WERI-Rb-1 (cell line): ENCODE results near the gene INF2.
"Not testable (repeated sequence)": the region's sequence is repeated elsewhere in the genome, so short reads cannot be mapped to it uniquely, and the experiment has no call there.

Source experiments
- DNase-seq: peaks from one replicate; pipeline ENCODE4 v3.0.0-alpha.2; 2020
- H3K27ac ChIP-seq: fragments of 250-450 bp; sonication (Bioruptor Pico); 2 replicates; pipeline ENCODE4 v1.5.1; 2020; ENCODE audit warnings: mild to moderate bottlenecking, moderate library complexity
- H3K27me3 ChIP-seq: fragments of 250-450 bp; sonication (Bioruptor Pico); 2 replicates; pipeline ENCODE4 v1.5.1; 2021; ENCODE audit warnings: mild to moderate bottlenecking, low read depth, moderate library complexity; ENCODE audit not compliant: insufficient read depth, severe bottlenecking
- H3K36me3 ChIP-seq: fragments of 250-450 bp; sonication (Bioruptor Pico); 2 replicates; pipeline ENCODE4 v1.5.1; 2020; ENCODE audit warnings: mild to moderate bottlenecking, moderate library complexity
- H3K4me3 ChIP-seq: 2 replicates; pipeline ENCODE4 v1.5.1; 2011; ENCODE audit warnings: low read depth, mild to moderate bottlenecking, control low read depth, low read length
- H3K9me3 ChIP-seq: fragments of 250-450 bp; sonication (Bioruptor Pico); 2 replicates; pipeline ENCODE4 v1.5.1; 2021; ENCODE audit warnings: mild to moderate bottlenecking, moderate library complexity; ENCODE audit not compliant: severe bottlenecking
- TF ChIP-seq, protein P1 (sequence below): IDR thresholded peaks from 2 replicates; pipeline ENCODE4 v1.5.1; 2011; ENCODE audit warnings: low read depth, mild to moderate bottlenecking, control low read depth, inconsistent platforms, low read length

INF2 gene

DNA sequence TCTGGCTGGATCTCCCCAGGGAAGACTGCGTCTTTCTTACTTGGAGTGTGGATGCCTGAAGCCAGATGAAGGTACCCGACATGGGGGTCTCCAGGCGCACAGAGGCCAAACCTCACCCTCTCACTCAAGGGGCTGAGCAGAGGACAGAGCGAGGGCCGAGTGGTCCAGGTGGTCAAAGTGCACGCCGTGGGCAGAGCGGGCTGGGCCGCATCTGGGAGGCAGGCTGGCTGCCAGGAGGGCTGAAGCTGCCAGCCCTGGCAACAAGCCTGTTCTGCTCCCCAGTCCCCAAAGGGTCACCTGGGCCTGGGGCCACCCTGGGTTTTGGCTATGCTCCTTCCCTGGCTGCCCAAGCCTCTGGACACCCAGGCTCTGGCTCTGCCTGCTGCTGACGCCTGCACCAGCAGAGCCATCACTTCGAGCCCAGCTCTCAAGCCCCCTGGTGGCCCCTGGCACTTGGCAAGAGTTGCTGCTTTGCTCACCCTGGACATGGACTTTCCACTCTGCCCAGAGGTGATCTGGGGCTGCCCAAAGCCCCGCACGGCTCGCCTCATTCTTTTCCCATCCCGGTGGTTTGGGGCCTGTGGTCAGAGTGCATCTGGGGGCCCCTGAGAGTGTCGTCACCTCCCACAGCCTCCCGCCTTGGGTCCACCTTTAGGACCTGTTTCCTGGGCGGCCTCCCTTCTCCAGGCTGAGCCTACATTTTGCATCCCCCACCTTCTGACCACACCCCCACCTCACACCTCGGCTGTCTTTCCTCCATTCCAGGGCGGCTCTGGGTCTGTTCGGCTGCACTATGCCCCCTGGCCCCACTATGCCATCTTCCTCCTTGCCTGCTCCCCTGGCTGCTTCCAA, 37.4 kb downstream of the INF2 start:
- DNase-seq, result no peak
- no peaks in the 10 kb centered on the region for H3K27me3 ChIP-seq
- no peak overlapping the region for H3K27ac ChIP-seq
- H3K4me3 ChIP-seq, result no peak overlapping the region
- TF ChIP-seq, protein P1, sequence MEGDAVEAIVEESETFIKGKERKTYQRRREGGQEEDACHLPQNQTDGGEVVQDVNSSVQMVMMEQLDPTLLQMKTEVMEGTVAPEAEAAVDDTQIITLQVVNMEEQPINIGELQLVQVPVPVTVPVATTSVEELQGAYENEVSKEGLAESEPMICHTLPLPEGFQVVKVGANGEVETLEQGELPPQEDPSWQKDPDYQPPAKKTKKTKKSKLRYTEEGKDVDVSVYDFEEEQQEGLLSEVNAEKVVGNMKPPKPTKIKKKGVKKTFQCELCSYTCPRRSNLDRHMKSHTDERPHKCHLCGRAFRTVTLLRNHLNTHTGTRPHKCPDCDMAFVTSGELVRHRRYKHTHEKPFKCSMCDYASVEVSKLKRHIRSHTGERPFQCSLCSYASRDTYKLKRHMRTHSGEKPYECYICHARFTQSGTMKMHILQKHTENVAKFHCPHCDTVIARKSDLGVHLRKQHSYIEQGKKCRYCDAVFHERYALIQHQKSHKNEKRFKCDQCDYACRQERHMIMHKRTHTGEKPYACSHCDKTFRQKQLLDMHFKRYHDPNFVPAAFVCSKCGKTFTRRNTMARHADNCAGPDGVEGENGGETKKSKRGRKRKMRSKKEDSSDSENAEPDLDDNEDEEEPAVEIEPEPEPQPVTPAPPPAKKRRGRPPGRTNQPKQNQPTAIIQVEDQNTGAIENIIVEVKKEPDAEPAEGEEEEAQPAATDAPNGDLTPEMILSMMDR, result peak; percentile 41
- H3K36me3 ChIP-seq, result no peaks in the 10 kb centered on the region
- no peaks in the 10 kb centered on the region for H3K9me3 ChIP-seq

DNA sequence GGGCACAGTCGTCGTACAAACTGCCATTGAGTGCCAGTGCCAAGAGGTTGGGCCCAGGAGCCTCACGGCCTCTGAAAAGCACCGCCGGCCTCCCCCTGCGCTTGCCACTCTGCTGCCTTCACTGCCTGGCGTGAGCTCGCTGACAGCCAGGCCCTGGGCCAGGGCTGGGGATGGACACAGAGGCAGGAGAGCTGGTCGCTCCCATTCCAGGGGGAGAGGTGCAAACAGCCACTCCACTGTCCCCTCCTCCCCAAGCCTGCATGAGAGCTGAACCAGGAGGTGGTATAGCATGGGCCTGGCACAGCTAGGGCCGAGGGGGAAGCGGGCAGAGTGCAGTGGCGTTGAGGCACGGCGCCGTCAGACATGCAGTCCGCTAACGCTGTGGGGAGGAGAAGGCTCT, 39.2 kb downstream of the INF2 start:
- no peaks in the 10 kb centered on the region for H3K27me3 ChIP-seq
- H3K27ac ChIP-seq, result no peak overlapping the region
- no peaks in the 10 kb centered on the region for H3K9me3 ChIP-seq
- H3K4me3 ChIP-seq, result no peak overlapping the region
- no peak for DNase-seq
- TF ChIP-seq, protein P1, result no peak
- no peaks in the 10 kb centered on the region for H3K36me3 ChIP-seq

DNA sequence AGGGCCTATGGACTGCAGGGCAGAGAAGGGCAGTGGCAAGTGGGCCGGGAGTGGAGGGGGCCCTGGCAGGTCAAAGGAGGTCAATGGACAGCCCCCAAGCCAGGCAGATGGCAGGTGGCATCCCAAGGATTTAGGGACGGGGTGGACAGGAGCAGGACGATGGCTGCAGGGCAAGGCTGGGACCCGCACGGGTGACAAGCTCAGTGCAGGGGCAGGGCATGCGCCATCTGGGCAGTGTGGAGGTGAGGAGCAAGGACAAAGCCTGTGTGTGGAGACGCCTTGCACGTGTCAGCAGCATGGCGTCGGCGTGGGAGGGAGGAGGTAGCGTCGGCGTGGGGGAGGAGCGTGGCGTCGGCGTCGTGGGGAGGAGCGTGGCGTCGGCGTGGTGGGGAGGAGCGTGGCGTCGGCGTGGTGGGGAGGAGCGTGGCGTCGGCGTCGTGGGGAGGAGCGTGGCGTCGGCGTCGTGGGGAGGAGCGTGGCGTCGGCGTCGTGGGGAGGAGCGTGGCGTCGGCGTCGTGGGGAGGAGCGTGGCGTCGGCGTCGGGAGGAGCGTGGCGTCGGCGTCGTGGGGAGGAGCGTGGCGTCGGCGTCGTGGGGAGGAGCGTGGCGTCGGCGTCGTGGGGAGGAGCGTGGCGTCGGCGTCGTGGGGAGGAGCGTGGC, 39.9 kb downstream of the INF2 start:
- not testable (repeated sequence) for H3K9me3 ChIP-seq, H3K27me3 ChIP-seq, H3K36me3 ChIP-seq, H3K27ac ChIP-seq, H3K4me3 ChIP-seq, DNase-seq

DNA sequence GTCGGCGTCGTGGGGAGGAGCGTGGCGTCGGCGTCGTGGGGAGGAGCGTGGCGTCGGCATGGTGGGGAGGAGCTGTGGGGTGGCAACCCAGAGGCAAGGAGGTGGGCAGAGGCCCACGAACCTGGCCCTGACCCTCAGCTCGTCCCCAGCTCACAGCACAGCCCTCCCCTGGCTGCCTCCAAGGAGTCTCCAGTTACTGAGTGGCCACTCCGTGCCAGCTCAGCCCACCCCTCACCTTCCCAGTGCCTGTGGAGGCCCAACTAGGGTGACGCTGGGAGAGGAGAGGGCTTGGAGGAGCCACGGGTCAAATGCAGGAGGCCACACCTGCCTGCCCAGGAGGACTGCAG, 40.4 kb downstream of the INF2 start:
- Histone ChIP-seq H3K4me3 (no peak overlapping the region), H3K27me3 (no peaks in the 10 kb centered on the region), H3K36me3 (no peaks in the 10 kb centered on the region), H3K27ac (no peak overlapping the region), H3K9me3 (no peaks in the 10 kb centered on the region)
- TF ChIP-seq, protein P1, result no peak
- DNase-seq, result no peak

DNA sequence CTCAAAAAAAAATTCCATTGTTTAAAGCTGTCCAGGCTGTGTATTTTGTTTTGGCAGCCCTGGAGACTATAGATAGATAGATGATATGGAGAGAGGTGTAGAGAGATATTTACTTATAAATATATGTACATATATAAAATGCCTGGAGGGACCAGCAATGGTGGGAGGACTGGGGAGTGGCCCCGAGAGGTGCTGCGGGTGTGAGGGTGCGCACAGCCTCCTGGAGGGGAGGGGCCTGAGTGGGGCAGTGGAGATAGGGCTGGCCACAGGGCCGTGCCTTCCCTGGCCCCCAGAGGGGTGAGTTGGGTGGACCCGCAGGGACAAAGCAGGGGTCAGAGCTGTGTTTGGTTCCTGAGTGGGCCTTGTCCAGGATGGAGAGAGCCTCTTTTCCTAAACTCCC, 41.1 kb downstream of the INF2 start:
- Histone ChIP-seq H3K9me3 (no peaks in the 10 kb centered on the region), H3K27ac (no peak overlapping the region), H3K27me3 (no peaks in the 10 kb centered on the region), H3K36me3 (no peaks in the 10 kb centered on the region), H3K4me3 (no peak overlapping the region)
- DNase-seq, result no peak
- TF ChIP-seq, protein P1, result no peak

DNA sequence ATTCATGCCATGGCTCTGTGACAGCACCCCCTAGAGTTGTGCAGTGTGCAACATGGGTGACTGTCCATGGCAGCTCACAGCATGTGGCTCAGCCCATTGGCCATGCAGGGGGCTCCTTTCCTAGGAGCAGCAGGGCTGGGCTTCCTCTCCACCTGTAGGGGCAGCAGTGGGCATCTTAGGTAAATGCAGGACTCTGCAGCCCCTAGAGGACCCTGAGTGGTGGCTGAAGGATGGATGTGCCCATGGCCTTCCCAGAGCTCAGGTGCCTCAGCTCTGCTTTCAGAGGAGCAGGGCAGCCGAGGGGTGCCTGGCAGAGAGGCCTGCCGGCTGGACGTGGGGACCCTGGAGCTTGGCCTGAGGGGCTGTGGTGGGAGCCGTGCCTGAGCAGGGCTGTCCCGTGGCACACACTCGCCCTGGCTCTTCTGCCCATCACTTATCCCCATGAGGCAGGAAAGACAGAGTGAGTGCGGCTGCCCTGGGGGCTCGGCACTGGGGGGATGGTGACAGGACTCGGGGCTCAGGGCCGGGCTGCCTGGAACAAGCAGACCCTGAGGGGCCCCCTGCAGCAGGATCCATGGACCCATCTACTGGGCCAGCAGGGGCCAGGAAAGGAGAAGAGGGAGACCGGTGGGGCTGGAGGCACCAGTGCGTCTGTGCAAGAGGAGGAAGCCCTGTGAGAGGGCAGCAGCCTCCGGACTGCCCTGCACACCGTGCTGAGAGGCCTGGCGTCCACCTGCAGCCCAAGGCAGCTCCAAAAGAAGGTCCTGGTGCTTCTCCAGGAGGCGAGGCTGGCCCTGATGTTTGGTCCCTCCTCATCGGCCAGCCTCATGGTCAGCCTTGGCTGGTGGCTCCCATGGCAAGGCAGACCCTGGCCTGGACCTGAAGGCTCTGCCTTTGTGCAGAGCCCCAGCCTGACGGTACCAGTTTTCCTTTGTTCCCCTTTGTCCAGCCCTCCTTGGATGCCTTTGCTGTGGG, 42.2 kb downstream of the INF2 start:
- Histone ChIP-seq H3K4me3 (no peak overlapping the region), H3K36me3 (no peaks in the 10 kb centered on the region), H3K27me3 (no peaks in the 10 kb centered on the region), H3K27ac (no peak overlapping the region), H3K9me3 (no peaks in the 10 kb centered on the region)
- TF ChIP-seq, protein P1, result peak; percentile 72
- peak; percentile 71 for DNase-seq
